ENCODE data around the gene SYNM.
"Not testable (repeated sequence)": the region's sequence is repeated elsewhere in the genome, so short reads cannot be mapped to it uniquely, and the experiment has no call there.

The SYNM gene

GRCh38 chr15:99104788-99105513, at the start of gene SYNM:
SYNM (plus strand) TSS chr15:99105080; CDS start chr15:99105200, 120 bp downstream.
- DNase-seq (ENCODE audit: extremely low read depth, low read depth): peak; percentile 12
- TF ChIP-seq, protein P1, sequence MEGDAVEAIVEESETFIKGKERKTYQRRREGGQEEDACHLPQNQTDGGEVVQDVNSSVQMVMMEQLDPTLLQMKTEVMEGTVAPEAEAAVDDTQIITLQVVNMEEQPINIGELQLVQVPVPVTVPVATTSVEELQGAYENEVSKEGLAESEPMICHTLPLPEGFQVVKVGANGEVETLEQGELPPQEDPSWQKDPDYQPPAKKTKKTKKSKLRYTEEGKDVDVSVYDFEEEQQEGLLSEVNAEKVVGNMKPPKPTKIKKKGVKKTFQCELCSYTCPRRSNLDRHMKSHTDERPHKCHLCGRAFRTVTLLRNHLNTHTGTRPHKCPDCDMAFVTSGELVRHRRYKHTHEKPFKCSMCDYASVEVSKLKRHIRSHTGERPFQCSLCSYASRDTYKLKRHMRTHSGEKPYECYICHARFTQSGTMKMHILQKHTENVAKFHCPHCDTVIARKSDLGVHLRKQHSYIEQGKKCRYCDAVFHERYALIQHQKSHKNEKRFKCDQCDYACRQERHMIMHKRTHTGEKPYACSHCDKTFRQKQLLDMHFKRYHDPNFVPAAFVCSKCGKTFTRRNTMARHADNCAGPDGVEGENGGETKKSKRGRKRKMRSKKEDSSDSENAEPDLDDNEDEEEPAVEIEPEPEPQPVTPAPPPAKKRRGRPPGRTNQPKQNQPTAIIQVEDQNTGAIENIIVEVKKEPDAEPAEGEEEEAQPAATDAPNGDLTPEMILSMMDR (IDR thresholded peaks at IDR 0.05; ENCODE audit: low read depth, low read length, missing control alignments): peak; percentile 52
- H3K4me3 ChIP-seq (replicated peaks; ENCODE audit: low read depth, low read length): peak within 1 kb of the TSS; percentile 34

- H3K4me3 ChIP-seq (replicated peaks; ENCODE audit: low read depth, low read length): no peak overlapping the region
- DNase-seq (ENCODE audit: extremely low read depth, low read depth): no peak
- TF ChIP-seq, protein P1 (IDR thresholded peaks at IDR 0.05; ENCODE audit: low read depth, low read length, missing control alignments): no peak
These were observed 49.2 kb upstream of the SYNM start for GRCh38 chr15:99055555-99056134.

GRCh38 chr15:99057020-99057419, 47.9 kb upstream of the SYNM start:
- TF ChIP-seq, protein P1 (IDR thresholded peaks at IDR 0.05; ENCODE audit: low read depth, low read length, missing control alignments): no peak
- H3K4me3 ChIP-seq (replicated peaks; ENCODE audit: low read depth, low read length): no peak overlapping the region
- no peak for DNase-seq (ENCODE audit: extremely low read depth, low read depth)

DNA sequence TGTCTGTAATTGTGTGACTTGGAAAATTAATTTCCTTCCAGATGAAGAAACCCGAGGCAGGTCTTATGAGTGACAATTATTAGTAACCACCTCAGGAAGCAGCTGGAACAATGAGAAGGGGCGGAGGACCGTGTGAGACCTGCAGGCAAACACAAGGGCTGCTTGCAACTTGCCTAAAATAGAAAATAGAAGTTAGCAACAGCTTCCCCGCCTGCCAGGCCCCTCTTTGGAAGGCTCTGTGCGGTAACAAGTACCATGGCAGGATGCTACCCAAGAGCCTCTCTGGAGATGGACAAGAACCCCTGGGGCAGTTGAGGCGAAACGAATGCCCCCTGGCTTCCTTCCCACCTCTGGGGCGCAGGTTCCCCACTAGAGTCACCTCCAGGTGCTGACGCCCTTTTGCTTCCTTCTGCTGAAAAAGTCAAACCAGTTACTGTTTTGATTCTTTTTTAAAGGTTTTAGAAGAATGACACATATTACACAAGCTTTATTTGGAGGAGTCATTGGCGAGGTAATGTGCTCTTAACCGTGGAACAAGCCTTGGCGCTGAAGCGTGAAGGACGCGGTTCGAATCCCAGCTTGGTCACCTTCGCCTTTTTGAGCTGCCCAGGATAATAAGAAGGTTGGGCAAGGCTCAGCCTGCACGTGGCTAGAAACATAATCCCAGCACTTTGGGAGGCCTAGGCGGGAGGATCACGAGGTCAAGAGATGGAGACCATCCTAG, 47.0 kb upstream of the SYNM start:
- DNase-seq (ENCODE audit: extremely low read depth, low read depth): no peak
- no peak overlapping the region for H3K4me3 ChIP-seq (replicated peaks; ENCODE audit: low read depth, low read length)
- TF ChIP-seq, protein P1 (IDR thresholded peaks at IDR 0.05; ENCODE audit: low read depth, low read length, missing control alignments): no peak

DNA sequence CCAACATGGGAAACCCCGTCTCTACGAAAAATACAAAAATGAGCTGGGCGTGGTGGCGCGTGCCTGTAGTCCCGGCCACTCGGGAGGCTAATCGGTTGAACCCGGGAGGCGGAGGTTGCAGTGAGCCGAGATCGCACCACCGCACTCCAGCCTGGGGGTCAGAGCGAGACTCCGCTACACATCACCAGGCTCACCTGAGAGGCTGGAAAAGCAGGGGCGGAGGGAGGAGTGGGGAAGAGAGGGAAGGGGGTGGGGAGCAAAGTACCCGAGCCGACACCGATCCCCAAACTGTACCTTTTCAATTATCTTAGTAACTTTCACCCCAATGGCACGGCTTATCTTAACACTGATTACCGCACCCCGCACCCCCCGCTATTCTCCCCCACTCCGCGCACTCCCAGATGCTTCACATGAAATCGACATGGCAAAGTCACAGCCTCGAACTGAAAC, 46.4 kb upstream of the SYNM start:
- TF ChIP-seq, protein P1 (IDR thresholded peaks at IDR 0.05; ENCODE audit: low read depth, low read length, missing control alignments): no peak
- no peak for DNase-seq (ENCODE audit: extremely low read depth, low read depth)
- H3K4me3 ChIP-seq (replicated peaks; ENCODE audit: low read depth, low read length): peak overlapping the region; percentile 38

- TF ChIP-seq, protein P1 (IDR thresholded peaks at IDR 0.05; ENCODE audit: low read depth, low read length, missing control alignments): peak; percentile 36
- peak overlapping the region; percentile 44 for H3K4me3 ChIP-seq (replicated peaks; ENCODE audit: low read depth, low read length)
These were observed 45.6 kb upstream of the SYNM start for GRCh38 chr15:99059010-99059981.

GRCh38 chr15:99060186-99060585, 44.7 kb upstream of the SYNM start:
- not testable (repeated sequence) for H3K4me3 ChIP-seq (replicated peaks; ENCODE audit: low read depth, low read length); DNase-seq (ENCODE audit: extremely low read depth, low read depth)

More at GRCh38 chr15:99059010-99059981, 45.6 kb upstream of the SYNM start:
- DNase-seq (ENCODE audit: extremely low read depth, low read depth): peak; percentile 45

Data from HFF-Myc (cell line).